HG02973 (cell line): ENCODE results near the gene TLNRD1.

Source experiments
- ATAC-seq: cut with Tn5 transposase; IDR thresholded peaks from one replicate; pipeline ENCODE4 v1.9.1; 2021; ENCODE audit warnings: moderate library complexity; ENCODE audit not compliant: unreplicated experiment

Gene TLNRD1

GRCh38 chr15:81053621-81054020, 52.9 kb downstream of the TLNRD1 start:
- no peak for ATAC-seq

GRCh38 chr15:81054236-81054635, 53.5 kb downstream of the TLNRD1 start:
- no peak for ATAC-seq
